ENCODE results near the gene LRRC34. TPM values are rescaled to one million over a fixed set of nuclear protein-coding genes. Genes with fewer than 3 reads are reported as not detected.

Gene LRRC34
- total RNA-seq, 1 donor from 2014 or later = under 0.01 TPM

GRCh38 chr3:169780742-169781141 lies 32.0 kb downstream of the LRRC34 start:
- FAIRE-seq = no peak
- H3K27me3 ChIP-seq (ENCODE audit: control insufficient read depth, insufficient read depth, low read length) = no peaks in the 10 kb centered on the region

GRCh38 chr3:169777822-169778221 lies 34.9 kb downstream of the LRRC34 start:
- TF ChIP-seq, protein P1, sequence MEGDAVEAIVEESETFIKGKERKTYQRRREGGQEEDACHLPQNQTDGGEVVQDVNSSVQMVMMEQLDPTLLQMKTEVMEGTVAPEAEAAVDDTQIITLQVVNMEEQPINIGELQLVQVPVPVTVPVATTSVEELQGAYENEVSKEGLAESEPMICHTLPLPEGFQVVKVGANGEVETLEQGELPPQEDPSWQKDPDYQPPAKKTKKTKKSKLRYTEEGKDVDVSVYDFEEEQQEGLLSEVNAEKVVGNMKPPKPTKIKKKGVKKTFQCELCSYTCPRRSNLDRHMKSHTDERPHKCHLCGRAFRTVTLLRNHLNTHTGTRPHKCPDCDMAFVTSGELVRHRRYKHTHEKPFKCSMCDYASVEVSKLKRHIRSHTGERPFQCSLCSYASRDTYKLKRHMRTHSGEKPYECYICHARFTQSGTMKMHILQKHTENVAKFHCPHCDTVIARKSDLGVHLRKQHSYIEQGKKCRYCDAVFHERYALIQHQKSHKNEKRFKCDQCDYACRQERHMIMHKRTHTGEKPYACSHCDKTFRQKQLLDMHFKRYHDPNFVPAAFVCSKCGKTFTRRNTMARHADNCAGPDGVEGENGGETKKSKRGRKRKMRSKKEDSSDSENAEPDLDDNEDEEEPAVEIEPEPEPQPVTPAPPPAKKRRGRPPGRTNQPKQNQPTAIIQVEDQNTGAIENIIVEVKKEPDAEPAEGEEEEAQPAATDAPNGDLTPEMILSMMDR (IDR thresholded peaks at IDR 0.05; ENCODE audit: insufficient read depth, low read length, severe bottlenecking) = no peak
- FAIRE-seq (no peak), DNase-seq (ENCODE audit: low read depth) (no peak)
- no peaks in the 10 kb centered on the region for H3K27me3 ChIP-seq (ENCODE audit: control insufficient read depth, insufficient read depth, low read length)
- H3K36me3 ChIP-seq (ENCODE audit: control insufficient read depth, insufficient read depth, low read length) = peaks cover 21% of the 10 kb centered on the region
- no peak overlapping the region for H3K4me3 ChIP-seq (ENCODE audit: low read depth, low read length)

More at GRCh38 chr3:169780742-169781141, 32.0 kb downstream of the LRRC34 start:
- DNase-seq (ENCODE audit: low read depth) = no peak
- Histone ChIP-seq H3K36me3 (ENCODE audit: control insufficient read depth, insufficient read depth, low read length) (peaks cover 20% of the 10 kb centered on the region), H3K4me3 (ENCODE audit: low read depth, low read length) (no peak overlapping the region)
- TF ChIP-seq, protein P1 (IDR thresholded peaks at IDR 0.05; ENCODE audit: insufficient read depth, low read length, severe bottlenecking) = no peak

GRCh38 chr3:169774186-169774585 lies 38.5 kb downstream of the LRRC34 start:
- FAIRE-seq = no peak
- H3K27me3 ChIP-seq (ENCODE audit: control insufficient read depth, insufficient read depth, low read length) = no peaks in the 10 kb centered on the region
- DNase-seq (ENCODE audit: low read depth) = peak; percentile 30
- H3K36me3 ChIP-seq (ENCODE audit: control insufficient read depth, insufficient read depth, low read length) = peaks cover 12% of the 10 kb centered on the region
- TF ChIP-seq, protein P1 (IDR thresholded peaks at IDR 0.05; ENCODE audit: insufficient read depth, low read length, severe bottlenecking) = no peak
- H3K4me3 ChIP-seq (ENCODE audit: low read depth, low read length) = peak overlapping the region; percentile 79

DNA sequence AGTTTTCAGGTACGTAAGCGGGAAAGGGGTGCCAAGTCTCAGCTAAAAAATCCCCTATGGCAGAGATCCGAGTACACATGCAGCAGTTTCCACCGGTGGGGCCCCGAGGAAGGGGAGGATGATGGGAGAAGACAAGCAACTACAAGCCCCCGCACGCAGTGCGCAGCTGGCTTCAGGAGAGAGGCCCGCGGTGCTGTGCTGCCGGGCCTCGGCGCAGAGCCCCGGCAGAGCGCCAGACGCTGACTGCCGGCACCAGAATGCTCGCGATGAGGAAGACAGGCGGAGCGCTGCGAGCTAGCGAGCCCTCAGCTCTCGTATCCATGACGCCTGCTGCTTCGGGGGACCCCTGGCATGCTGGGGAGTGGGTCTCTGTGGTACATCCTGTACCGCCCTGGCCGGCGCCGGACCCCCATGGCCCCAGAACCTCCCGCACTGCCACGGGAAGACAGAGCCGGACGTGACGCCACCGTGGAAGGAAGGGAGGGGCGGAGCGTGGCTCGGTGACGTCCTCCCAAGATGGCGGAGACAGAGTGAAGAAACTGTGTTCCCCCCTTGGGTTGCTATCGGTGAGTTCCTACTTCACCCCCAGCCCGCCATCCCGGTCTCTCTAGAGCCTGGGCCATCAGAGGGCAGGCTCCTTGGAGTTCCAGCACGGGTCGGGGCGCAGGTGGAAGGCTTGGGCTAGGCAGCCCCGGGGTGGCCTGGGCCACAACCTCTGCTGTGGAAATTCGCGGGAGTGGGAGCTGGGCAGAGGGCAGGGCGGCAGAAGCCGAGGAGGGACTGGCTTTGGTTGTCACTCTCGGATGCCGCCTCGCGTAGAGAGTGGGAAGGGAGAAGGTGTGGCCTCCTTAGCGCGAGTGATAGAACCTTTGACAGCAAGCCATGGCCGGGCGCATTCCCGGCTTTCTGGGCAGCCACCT lies 39.5 kb downstream of the LRRC34 start, which contains the start of gene MYNN:
MYNN (plus strand) TSS at position 500 of the 920 bp plus-strand sequence. CDS start 900 bp downstream, outside the sequence.
- DNase-seq (ENCODE audit: low read depth) (peak; percentile 84), FAIRE-seq (no peak)
- Histone ChIP-seq H3K4me3 (ENCODE audit: low read depth, low read length) (peak within 1 kb of the TSS; percentile 79), H3K36me3 (ENCODE audit: control insufficient read depth, insufficient read depth, low read length) (peaks cover 10% of the 10 kb centered on the region), H3K27me3 (ENCODE audit: control insufficient read depth, insufficient read depth, low read length) (no peaks in the 10 kb centered on the region)
- TF ChIP-seq, protein P1 (IDR thresholded peaks at IDR 0.05; ENCODE audit: insufficient read depth, low read length, severe bottlenecking) = peak; percentile 39

DNA sequence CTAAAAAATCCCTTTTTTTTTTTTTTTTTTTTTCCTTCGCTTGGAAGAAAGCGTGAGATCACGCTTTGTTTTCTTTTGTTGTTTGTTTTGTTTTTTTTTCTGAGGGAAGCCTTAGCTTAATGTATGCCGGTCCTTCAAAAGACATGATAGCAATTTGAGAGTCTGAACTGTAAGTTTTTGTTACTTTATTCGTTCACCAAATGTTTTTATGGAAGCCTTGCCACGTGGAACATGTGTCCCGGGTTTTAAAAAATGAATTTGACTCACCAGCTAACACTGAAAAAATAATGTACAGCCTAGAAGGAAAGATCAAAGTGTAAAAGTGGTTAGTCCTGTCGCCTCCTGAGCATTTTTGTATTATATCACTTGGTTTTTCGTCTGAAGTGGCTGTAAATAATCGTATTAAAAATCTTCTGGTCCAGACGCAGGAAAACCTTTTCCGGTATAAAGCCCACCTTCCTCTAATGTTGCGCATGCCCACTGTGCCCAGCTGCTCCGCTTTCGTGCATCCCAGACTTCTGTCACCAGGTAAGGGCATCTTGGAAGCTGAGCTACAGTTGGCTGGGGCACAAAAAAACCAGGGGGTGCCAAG lies 40.3 kb downstream of the LRRC34 start:
- H3K27me3 ChIP-seq (ENCODE audit: control insufficient read depth, insufficient read depth, low read length) = no peaks in the 10 kb centered on the region
- peak; percentile 80 for DNase-seq (ENCODE audit: low read depth)
- FAIRE-seq = no peak

More for the DNA sequence above, 40.3 kb downstream of the LRRC34 start:
- TF ChIP-seq, protein P1 (IDR thresholded peaks at IDR 0.05; ENCODE audit: insufficient read depth, low read length, severe bottlenecking) = no peak
- peak overlapping the region; percentile 79 for H3K4me3 ChIP-seq (ENCODE audit: low read depth, low read length)
- peaks cover 6% of the 10 kb centered on the region for H3K36me3 ChIP-seq (ENCODE audit: control insufficient read depth, insufficient read depth, low read length)

Data from bronchial epithelial cell (primary cell).